ENCODE results near the gene G2E3.
"Not testable (repeated sequence)": the region's sequence is repeated elsewhere in the genome, so short reads cannot be mapped to it uniquely, and the experiment has no call there.

The G2E3 gene

GRCh38 chr14:30564235-30564867 lies 5.4 kb downstream of the G2E3 start:
- DNase-seq = no peak

- DNase-seq = no peak
Observed at GRCh38 chr14:30564868-30565248, 5.9 kb downstream of the G2E3 start.

- no peak for DNase-seq
Observed at GRCh38 chr14:30569216-30569902, 10.4 kb downstream of the G2E3 start.

GRCh38 chr14:30569903-30570226 lies 10.9 kb downstream of the G2E3 start:
- DNase-seq = no peak

GRCh38 chr14:30572237-30572636 lies 13.3 kb downstream of the G2E3 start:
- DNase-seq = no peak

- no peak for DNase-seq
Observed at GRCh38 chr14:30572771-30573170, 13.8 kb downstream of the G2E3 start.

- no peak for DNase-seq
Observed at GRCh38 chr14:30573226-30573814, 14.4 kb downstream of the G2E3 start.

- DNase-seq = no peak
Observed at GRCh38 chr14:30573966-30574365, 15.0 kb downstream of the G2E3 start.

- DNase-seq = not testable (repeated sequence)
Observed at GRCh38 chr14:30574777-30575176, 15.8 kb downstream of the G2E3 start.

GRCh38 chr14:30576333-30576732 lies 17.4 kb downstream of the G2E3 start:
- not testable (repeated sequence) for DNase-seq

- no peak for DNase-seq
Observed at GRCh38 chr14:30580616-30581282, 21.8 kb downstream of the G2E3 start.

- DNase-seq = no peak
Observed at GRCh38 chr14:30581283-30581625, 22.3 kb downstream of the G2E3 start.

- DNase-seq = no peak
Observed at GRCh38 chr14:30582376-30582775, 23.4 kb downstream of the G2E3 start.

- no peak for DNase-seq
Observed at GRCh38 chr14:30584058-30584630, 25.2 kb downstream of the G2E3 start.

GRCh38 chr14:30585204-30585603 lies 26.2 kb downstream of the G2E3 start:
- DNase-seq = no peak

GRCh38 chr14:30587141-30587540 lies 28.2 kb downstream of the G2E3 start:
- DNase-seq = no peak

GRCh38 chr14:30588873-30589272 lies 29.9 kb downstream of the G2E3 start:
- DNase-seq = no peak

- no peak for DNase-seq
Observed at GRCh38 chr14:30596935-30597334, 38.0 kb downstream of the G2E3 start.

GRCh38 chr14:30597504-30597903 lies 38.5 kb downstream of the G2E3 start:
- no peak for DNase-seq

- DNase-seq = no peak
Observed at GRCh38 chr14:30600922-30601918, 42.3 kb downstream of the G2E3 start.

- DNase-seq = no peak
Observed at GRCh38 chr14:30603402-30603801, 44.4 kb downstream of the G2E3 start.

GRCh38 chr14:30604696-30605095 lies 45.7 kb downstream of the G2E3 start:
- DNase-seq = not testable (repeated sequence)

Measured in activated naive CD4-positive, alpha-beta T cell (primary cell).